Ovary (tissue), 3 donors: ENCODE data around the gene TACC2.

Experiments used
- CTCF ChIP-seq, 3 donors: fragments of 450-650 bp in 2 of 3; fragments of 200-600 bp in 1 of 3; IDR thresholded peaks; one replicate each; pipeline versions ENCODE4 v1.5.1 to v1.8.0; 2016 to 2022; ENCODE audit warnings: antibody characterized with exemption in 3 of 3, mild to moderate bottlenecking in 1 of 3
- EP300 ChIP-seq: sonication (generic); formaldehyde crosslinking; IDR thresholded peaks from one replicate; pipeline ENCODE4 v1.6.1; 2017; ENCODE audit warnings: antibody characterized with exemption
- POLR2A ChIP-seq: fragments of 450-650 bp; IDR thresholded peaks from one replicate; pipeline ENCODE4 v1.6.1; 2017; ENCODE audit warnings: antibody characterized with exemption, mild to moderate bottlenecking, moderate library complexity
- donor health status: DM: no; HTN: no; CAD: no.

GRCh38 chr10:122243550-122243949, 254.6 kb downstream of the TACC2 start:
- TF ChIP-seq CTCF (IDR thresholded peaks at IDR 0.05) = no peak
- no peak for TF ChIP-seq POLR2A
- no peak for TF ChIP-seq EP300
